ENCODE measurements around the gene ELL2. TPM values are rescaled to one million over a fixed set of nuclear protein-coding genes. Genes with fewer than 3 reads are reported as not detected.
"Not testable (repeated sequence)": the region's sequence is repeated elsewhere in the genome, so short reads cannot be mapped to it uniquely, and the experiment has no call there.

ELL2 gene
- total RNA-seq, 3 donors from 2014 or later = 95.7 to 211 (median 168) TPM

DNA sequence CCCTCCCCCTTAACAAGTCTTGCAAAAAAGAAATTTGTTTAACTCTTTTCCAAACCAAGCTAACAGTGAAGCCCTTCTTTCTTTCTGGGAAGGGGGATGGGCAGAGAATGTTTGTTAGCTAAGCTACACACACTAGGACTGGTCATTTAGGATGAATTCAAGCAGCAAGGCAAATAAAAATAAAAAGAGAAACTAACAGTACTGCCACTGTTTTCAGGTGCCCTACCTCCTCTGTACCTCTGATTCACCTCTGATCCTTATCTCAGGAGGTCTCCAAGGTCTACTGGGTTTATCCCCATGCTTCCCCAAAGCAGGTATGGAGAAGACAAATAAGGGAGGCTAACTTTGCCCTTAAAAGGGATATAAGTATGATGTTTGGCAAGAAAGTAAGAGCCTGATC lies 52.9 kb downstream of the ELL2 start:
- no peak for DNase-seq (ENCODE audit: low spot score in 2 of 2)
- no peak for TF ChIP-seq POLR2AphosphoS5 (IDR thresholded peaks at IDR 0.05)
- TF ChIP-seq, protein P1, sequence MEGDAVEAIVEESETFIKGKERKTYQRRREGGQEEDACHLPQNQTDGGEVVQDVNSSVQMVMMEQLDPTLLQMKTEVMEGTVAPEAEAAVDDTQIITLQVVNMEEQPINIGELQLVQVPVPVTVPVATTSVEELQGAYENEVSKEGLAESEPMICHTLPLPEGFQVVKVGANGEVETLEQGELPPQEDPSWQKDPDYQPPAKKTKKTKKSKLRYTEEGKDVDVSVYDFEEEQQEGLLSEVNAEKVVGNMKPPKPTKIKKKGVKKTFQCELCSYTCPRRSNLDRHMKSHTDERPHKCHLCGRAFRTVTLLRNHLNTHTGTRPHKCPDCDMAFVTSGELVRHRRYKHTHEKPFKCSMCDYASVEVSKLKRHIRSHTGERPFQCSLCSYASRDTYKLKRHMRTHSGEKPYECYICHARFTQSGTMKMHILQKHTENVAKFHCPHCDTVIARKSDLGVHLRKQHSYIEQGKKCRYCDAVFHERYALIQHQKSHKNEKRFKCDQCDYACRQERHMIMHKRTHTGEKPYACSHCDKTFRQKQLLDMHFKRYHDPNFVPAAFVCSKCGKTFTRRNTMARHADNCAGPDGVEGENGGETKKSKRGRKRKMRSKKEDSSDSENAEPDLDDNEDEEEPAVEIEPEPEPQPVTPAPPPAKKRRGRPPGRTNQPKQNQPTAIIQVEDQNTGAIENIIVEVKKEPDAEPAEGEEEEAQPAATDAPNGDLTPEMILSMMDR (IDR thresholded peaks at IDR 0.05) = no peak
- Histone ChIP-seq H3K9me3 (no peaks in the 10 kb centered on the region), H3K27me3 (no peaks in the 10 kb centered on the region), H3K4me3 (no peak overlapping the region), H3K27ac (no peak overlapping the region), H3K4me1 (no peaks in the 10 kb centered on the region), H3K36me3 (no peaks in the 10 kb centered on the region)
- intact Hi-C loops (cut with DNase I; ENCODE audit: low total_unique reads) = no loop called here

DNA sequence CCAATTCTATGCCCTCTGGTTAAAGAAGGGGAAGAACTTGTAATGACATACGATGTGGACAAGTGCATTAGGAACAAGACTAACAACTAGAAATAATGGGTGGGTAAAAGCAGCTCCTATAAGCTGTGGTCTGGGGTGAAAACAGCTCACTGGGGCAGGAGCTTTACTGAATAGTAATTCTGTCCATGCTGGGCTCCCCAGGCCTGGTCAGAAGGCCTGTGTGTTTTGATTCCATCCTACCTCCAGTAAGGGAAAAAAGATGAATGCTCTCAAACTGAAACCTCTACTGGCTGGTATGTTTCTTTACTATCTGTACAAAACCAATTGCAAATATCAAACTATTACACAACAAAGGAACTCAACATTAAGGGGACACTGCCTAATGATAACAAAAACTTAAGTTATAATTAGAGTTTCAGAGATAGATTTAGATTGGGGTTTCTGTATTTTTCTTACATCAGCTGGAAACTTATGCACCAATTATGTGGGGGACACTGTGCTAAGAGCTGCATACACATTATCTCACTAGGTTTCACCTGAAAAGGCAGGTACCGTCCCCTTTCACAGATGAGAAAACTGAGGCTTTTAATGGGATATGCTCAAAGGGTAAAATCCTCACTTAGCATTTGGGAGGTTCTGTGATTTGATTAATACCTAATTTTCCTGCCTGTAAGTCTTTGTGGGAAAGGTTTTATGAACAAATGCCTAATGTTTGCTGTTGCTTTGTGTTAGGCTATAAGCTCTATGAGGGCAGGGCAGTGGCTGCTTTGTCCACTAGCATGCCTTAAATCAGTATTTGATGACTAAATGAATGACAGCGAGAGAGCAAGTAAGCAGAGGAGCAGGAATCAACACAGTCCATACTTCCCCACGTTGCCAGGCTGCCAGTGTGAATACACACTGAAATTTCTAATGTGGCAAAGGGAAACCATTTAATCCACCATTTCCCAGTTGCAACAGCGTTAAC lies 53.6 kb downstream of the ELL2 start:
- Histone ChIP-seq H3K27me3 (no peaks in the 10 kb centered on the region), H3K27ac (no peak overlapping the region), H3K36me3 (no peaks in the 10 kb centered on the region), H3K4me3 (no peak overlapping the region), H3K9me3 (no peaks in the 10 kb centered on the region), H3K4me1 (no peaks in the 10 kb centered on the region)
- DNase-seq (ENCODE audit: low spot score in 2 of 2) = no peak
- intact Hi-C loops (cut with DNase I; ENCODE audit: low total_unique reads) = loop anchor here (1.0 kb wide), 1 partner anchor 25 kb away; no protein-coding TSS in a partner anchor
- TF ChIP-seq POLR2A (IDR thresholded peaks at IDR 0.05) = no peak
- TF ChIP-seq POLR2AphosphoS5 (IDR thresholded peaks at IDR 0.05) = no peak
- TF ChIP-seq, protein P1 (IDR thresholded peaks at IDR 0.05) = no peak

DNA sequence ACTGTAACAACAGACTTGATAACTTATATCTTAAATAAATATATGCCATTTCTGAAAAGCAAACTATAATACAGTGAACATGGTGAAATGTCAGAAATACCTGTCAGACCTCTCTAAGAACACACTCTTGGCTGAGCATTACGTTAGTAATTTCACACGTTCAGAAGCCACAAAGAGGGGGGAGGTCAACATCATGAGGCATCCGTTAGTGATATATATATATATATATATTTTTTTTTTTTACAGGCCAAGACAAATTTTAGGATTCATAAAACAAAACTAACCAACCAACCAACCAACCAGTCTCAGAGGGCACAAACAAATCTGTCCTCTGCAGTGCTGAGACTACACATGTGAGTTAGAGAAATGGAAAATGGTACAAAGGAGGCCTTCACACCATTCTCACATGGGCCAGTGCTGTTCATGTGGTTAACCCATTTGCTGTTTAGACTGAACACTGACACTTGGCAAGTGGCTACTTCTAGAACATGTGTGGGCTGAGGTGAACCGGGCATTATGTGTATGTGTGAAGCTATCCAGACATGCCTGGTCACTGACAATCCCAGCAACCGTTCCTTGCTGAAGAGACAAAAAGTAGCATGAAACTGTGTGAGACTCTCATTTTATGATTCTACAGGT lies 54.5 kb downstream of the ELL2 start:
- H3K4me1 ChIP-seq = no peaks in the 10 kb centered on the region
- no peaks in the 10 kb centered on the region for H3K36me3 ChIP-seq
- DNase-seq (ENCODE audit: low spot score in 2 of 2) = no peak
- H3K27me3 ChIP-seq = no peaks in the 10 kb centered on the region
- H3K27ac ChIP-seq = no peak overlapping the region
- TF ChIP-seq, protein P1 (IDR thresholded peaks at IDR 0.05) = no peak
- TF ChIP-seq POLR2AphosphoS5 (IDR thresholded peaks at IDR 0.05) (no peak), POLR2A (IDR thresholded peaks at IDR 0.05) (no peak)
- H3K9me3 ChIP-seq = no peaks in the 10 kb centered on the region
- intact Hi-C loops (cut with DNase I; ENCODE audit: low total_unique reads) = loop anchor here (1.0 kb wide), 1 partner anchor 24 kb away; no protein-coding TSS in a partner anchor
- no peak overlapping the region for H3K4me3 ChIP-seq

DNA sequence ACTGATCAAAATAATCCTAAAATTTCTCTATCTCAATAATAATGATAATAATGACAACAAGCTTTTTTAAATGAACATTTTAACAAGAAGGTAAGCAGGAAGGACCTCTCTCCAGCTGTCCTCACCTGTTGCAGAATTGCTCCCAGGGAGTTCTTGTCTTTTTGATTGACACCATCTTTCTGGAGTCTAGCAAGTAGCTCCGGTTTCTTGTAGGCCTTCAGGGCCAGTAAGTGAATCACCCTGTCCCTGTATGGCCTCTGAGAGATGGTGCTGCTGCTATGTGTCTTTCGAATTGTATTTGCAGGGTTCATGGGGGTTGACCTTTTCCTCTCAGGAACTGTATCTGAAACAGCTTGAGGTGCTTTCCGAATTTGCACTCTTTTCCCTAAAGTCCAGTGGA lies 55.3 kb downstream of the ELL2 start:
- intact Hi-C loops (cut with DNase I; ENCODE audit: low total_unique reads) = not testable (repeated sequence)

DNA sequence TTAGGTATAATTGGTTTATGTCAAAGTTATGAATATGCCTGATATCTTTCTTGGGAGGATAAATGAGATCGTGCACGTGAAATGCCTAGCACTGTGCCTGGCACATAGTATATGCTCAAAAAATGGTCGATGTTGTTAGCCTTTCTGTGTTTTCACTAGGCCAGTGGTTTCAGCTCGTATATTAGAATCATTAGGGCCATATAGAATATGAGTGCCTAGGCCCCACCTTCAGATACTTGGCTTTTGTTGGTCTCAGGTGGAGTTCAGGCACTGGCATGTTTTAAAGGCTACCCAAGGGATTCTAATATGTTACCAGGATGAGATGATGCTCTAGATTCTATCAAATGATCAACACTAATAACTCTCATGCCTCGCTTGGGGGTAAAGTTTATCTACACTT lies 56.8 kb downstream of the ELL2 start:
- intact Hi-C loops (cut with DNase I; ENCODE audit: low total_unique reads) = no loop called here
- DNase-seq (ENCODE audit: low spot score in 2 of 2) = no peak
- Histone ChIP-seq H3K4me1 (no peaks in the 10 kb centered on the region), H3K27me3 (no peaks in the 10 kb centered on the region), H3K27ac (no peak overlapping the region), H3K36me3 (no peaks in the 10 kb centered on the region), H3K9me3 (no peaks in the 10 kb centered on the region), H3K4me3 (no peak overlapping the region)
- no peak for TF ChIP-seq POLR2A (IDR thresholded peaks at IDR 0.05)
- TF ChIP-seq POLR2AphosphoS5 (IDR thresholded peaks at IDR 0.05) = no peak
- TF ChIP-seq, protein P1 (IDR thresholded peaks at IDR 0.05) = no peak

More for the DNA sequence above, 55.3 kb downstream of the ELL2 start:
- not testable (repeated sequence) for H3K27me3 ChIP-seq; DNase-seq (ENCODE audit: low spot score in 2 of 2); H3K36me3 ChIP-seq; H3K4me3 ChIP-seq; H3K4me1 ChIP-seq; H3K9me3 ChIP-seq; H3K27ac ChIP-seq
